SK-N-SH (cell line): Measurements from ENCODE around the gene ADAD1.

Source experiments
- CHD2 ChIP-seq: fragments of 150-350 bp; IDR thresholded peaks from 2 replicates; pipeline ENCODE4 v1.6.1; 2018; ENCODE audit warnings: low read length; ENCODE audit not compliant: partially characterized antibody
- CTCF ChIP-seq: fragments of 200-600 bp; sonication (generic); IDR thresholded peaks from 2 replicates; pipeline ENCODE4 v1.6.1; 2017; ENCODE audit warnings: antibody characterized with exemption, mild to moderate bottlenecking, moderate library complexity
- ELF1 ChIP-seq: IDR thresholded peaks from 2 replicates; pipeline ENCODE4 v1.4.0; 2012
- EP300 ChIP-seq, 2 experiments: IDR thresholded peaks; 2 replicates each; pipeline versions ENCODE4 v1.4.0 to v1.6.1; 2012; ENCODE audit warnings: borderline replicate concordance in 1 of 2, low read depth in 1 of 2, low read length in 1 of 2
- EZH2phosphoT487 ChIP-seq: fragments of 200-600 bp; sonication (generic); IDR thresholded peaks from 2 replicates; pipeline ENCODE4 v1.6.1; 2017; ENCODE audit warnings: low read depth, mixed run types, mild to moderate bottlenecking, antibody characterized with exemption, moderate library complexity, borderline replicate concordance
- FOXJ3 ChIP-seq: sonication (generic); formaldehyde crosslinking; IDR thresholded peaks from 2 replicates; pipeline ENCODE4 v1.5.1; 2020; ENCODE audit warnings: mild to moderate bottlenecking, missing genetic modification reagents
- GABPA ChIP-seq: IDR thresholded peaks from 2 replicates; pipeline ENCODE4 v1.4.0; 2012; ENCODE audit warnings: low read depth, mild to moderate bottlenecking
- MAX ChIP-seq: IDR thresholded peaks from 2 replicates; pipeline ENCODE4 v1.4.0; 2012; ENCODE audit warnings: low read depth
- POLR2AphosphoS5 ChIP-seq: IDR thresholded peaks from 2 replicates; pipeline ENCODE4 v1.6.1; 2012; ENCODE audit warnings: low read depth, low read length
- RAD21 ChIP-seq: IDR thresholded peaks from 2 replicates; pipeline ENCODE4 v1.6.1; 2012; ENCODE audit warnings: mild to moderate bottlenecking, low read length
- SMC3 ChIP-seq: IDR thresholded peaks from 2 replicates; pipeline ENCODE4 v1.6.1; 2012; ENCODE audit warnings: low read depth, low read length, improper control_type of control experiment
- TCF12 ChIP-seq: IDR thresholded peaks from 2 replicates; pipeline ENCODE4 v1.4.0; 2012
- USF2 ChIP-seq: fragments of 150-350 bp; IDR thresholded peaks from 2 replicates; pipeline ENCODE4 v1.6.1; 2017; ENCODE audit warnings: antibody characterized with exemption, low read length, low read depth, borderline replicate concordance
- YY1 ChIP-seq: IDR thresholded peaks from 2 replicates; pipeline ENCODE4 v1.4.0; 2012; ENCODE audit warnings: low read depth, mild to moderate bottlenecking

- no peak for TF ChIP-seq EZH2phosphoT487
- no peak for TF ChIP-seq CTCF
- TF ChIP-seq ELF1, result no peak
- no peak for TF ChIP-seq USF2
- TF ChIP-seq TCF12, result no peak
- TF ChIP-seq YY1, result no peak
- no peak for TF ChIP-seq GABPA
- no peak for TF ChIP-seq RAD21
- TF ChIP-seq POLR2AphosphoS5, result no peak
- TF ChIP-seq MAX, result no peak
- no peak for TF ChIP-seq FOXJ3 (CRISPR knock-in tag)
- no peak for TF ChIP-seq SMC3
- TF ChIP-seq CHD2, result no peak
- TF ChIP-seq EP300 (IDR thresholded peaks at IDR 0.05; ENCODE audit: borderline replicate concordance in 1 of 2, low read depth in 1 of 2, low read length in 1 of 2), result no peak
These were observed 74.7 kb downstream of the ADAD1 start for GRCh38 chr4:122453384-122453995.
